SU-DHL-6 (cell line): Measurements from ENCODE around the gene BRAT1.

Experiments
- EZH2phosphoT487 ChIP-seq: fragments of 200-600 bp; sonication (generic), shearing (Covaris generic); conservative IDR thresholded peaks from 2 replicates; pipeline ENCODE4 v1.6.1; 2018; ENCODE audit warnings: mild to moderate bottlenecking, antibody characterized with exemption, low read length, moderate library complexity, mixed read lengths
- TF ChIP-seq, protein P1 (sequence below): fragments of 200-600 bp; sonication (generic); IDR thresholded peaks from one replicate; pipeline ENCODE4 v1.5.1; 2017; ENCODE audit warnings: antibody characterized with exemption, mild to moderate bottlenecking, low read length, moderate library complexity; ENCODE audit not compliant: insufficient read depth, poor library complexity, severe bottlenecking

DNA sequence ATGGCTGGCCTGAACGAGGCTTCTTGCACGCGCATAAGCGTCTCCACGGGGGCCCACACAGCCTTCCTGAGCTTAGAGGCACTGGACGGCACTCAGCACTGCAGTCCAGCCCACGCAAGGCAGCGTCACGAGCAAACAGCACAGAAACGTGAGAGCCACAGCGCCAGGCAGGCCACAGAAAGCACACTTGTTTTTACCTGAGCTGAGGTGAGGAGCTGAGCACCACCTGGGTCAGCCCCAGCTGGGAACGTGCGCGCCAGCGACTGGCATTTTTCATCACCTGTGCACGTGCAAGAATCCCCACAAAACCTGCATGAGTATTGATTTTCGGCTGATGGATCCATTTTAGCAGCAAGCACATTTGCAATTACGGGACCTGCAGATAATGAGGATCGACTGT lies 30.1 kb upstream of the BRAT1 start:
- TF ChIP-seq, protein P1, sequence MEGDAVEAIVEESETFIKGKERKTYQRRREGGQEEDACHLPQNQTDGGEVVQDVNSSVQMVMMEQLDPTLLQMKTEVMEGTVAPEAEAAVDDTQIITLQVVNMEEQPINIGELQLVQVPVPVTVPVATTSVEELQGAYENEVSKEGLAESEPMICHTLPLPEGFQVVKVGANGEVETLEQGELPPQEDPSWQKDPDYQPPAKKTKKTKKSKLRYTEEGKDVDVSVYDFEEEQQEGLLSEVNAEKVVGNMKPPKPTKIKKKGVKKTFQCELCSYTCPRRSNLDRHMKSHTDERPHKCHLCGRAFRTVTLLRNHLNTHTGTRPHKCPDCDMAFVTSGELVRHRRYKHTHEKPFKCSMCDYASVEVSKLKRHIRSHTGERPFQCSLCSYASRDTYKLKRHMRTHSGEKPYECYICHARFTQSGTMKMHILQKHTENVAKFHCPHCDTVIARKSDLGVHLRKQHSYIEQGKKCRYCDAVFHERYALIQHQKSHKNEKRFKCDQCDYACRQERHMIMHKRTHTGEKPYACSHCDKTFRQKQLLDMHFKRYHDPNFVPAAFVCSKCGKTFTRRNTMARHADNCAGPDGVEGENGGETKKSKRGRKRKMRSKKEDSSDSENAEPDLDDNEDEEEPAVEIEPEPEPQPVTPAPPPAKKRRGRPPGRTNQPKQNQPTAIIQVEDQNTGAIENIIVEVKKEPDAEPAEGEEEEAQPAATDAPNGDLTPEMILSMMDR = no peak
- TF ChIP-seq EZH2phosphoT487 = no peak
